Endothelial cell of hepatic sinusoid (primary cell): ENCODE measurements around the gene CPNE2.
"Not testable (repeated sequence)": the region's sequence is repeated elsewhere in the genome, so short reads cannot be mapped to it uniquely, and the experiment has no call there.

ENCODE experiments used
- in situ Hi-C: cut with HindIII; loops from 2 replicates; pipeline ENCODE4 v1.10.0; 2017; ENCODE audit warnings: low sequenced_read_pairs

Gene CPNE2

DNA sequence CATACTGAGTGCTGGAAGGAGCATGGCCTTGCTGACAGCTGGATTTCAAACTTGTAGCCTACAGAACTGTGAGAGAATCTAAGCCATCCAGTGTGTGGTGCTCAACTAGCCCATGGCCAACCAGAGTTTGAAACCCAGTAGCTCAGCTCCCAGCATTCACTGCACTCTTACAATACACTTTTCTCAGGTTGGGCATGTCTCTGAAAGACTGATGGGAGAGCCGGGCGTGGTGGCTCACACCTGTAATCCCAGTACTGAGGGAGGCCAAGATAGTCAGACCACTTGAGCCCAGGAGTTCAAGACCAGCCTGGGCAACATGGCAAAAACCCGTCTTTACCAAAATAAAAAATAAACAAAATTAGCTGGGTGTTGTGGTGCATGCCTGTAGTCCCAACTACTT lies 3.8 kb downstream of the CPNE2 start:
- in situ Hi-C loops: no loop called here

DNA sequence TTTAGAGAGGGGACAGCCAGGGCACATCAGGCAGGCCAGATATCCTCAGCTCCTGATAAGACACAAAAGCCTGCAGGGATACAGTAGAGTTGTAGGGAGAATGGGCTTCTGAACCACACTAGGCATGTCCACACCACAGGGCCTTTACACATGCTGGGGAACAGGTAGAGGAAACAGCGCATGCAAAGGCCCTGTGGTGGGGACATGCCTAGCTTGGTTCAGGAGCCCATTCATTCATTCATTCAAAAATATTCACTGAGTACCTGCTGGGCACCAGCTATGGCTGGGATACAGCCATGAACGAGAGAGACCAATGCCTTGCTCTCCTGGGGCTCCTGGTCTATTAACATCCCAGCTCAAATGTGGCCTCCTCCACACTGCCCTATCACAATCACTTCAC lies 4.4 kb downstream of the CPNE2 start:
- in situ Hi-C loops: no loop called here

DNA sequence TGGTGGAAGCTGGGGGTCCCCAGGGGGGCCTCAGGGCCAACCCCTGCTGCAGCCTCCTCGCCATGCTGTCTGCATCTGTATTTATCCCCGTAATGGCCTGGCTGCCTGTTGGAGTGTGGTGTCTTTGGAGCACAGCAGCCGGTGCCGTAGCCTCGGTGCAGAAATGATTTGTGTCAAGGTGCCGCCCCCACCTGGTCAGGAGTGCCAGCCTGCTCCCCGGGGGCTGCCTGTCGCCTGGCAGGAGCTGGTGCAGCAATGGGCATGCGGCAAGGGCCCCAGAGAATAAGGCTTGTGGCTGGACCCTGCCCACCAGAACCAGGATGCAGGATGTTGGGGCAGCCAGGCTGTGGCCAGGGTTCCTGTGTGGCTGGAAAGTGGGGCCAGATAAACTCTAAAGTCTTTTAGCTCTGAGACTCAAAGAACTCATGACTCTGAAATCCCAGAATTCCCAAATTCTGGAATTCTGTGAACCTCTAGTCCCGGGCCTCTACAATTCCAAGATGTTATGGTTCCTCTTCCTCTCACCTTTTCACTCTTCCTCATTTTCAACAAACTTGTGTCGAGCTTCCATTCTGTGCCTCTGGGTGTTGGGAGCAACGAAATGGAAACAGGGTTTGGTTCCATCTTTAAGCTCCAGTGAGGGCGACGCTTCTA lies 5.9 kb downstream of the CPNE2 start:
- in situ Hi-C loops: no loop called here

DNA sequence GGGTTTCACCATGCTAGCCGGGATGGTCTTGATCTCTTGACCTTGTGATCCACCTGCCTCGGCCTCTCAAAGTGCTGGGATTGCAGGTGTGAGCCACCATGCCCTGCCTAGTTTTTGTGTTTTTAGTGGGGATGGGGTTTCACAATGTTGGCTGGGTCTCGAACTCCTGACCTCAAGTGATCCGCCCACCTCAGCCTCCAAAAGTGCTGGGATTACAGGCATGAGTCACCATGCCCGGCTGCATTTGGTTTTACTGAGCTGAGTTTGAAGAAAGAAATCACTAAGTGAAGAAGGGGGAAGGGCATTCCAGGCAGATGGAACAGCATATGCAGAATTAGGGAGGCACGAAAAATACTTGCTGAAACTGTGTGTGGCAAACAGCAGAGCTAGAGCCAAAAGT lies 7.6 kb downstream of the CPNE2 start:
- in situ Hi-C loops: not testable (repeated sequence)

DNA sequence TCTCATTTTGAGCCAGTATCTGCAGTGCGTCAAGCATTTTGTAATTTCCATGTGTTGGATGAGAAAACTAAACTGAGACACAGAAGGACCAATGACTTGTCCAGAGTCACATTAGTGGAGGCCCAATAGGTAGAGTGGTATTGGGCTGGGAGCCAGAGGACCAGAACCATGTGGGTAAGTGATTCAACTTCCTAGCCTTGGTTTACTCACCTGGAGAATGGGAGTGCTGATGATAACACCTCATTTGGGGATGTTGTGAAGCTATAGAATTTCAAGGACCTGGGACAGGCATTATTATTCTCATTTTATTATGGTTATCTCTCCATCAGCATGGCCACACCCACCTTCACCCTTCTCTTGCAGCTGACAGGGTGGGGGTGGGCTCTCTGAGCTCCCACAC lies 8.1 kb downstream of the CPNE2 start:
- in situ Hi-C loops: no loop called here

DNA sequence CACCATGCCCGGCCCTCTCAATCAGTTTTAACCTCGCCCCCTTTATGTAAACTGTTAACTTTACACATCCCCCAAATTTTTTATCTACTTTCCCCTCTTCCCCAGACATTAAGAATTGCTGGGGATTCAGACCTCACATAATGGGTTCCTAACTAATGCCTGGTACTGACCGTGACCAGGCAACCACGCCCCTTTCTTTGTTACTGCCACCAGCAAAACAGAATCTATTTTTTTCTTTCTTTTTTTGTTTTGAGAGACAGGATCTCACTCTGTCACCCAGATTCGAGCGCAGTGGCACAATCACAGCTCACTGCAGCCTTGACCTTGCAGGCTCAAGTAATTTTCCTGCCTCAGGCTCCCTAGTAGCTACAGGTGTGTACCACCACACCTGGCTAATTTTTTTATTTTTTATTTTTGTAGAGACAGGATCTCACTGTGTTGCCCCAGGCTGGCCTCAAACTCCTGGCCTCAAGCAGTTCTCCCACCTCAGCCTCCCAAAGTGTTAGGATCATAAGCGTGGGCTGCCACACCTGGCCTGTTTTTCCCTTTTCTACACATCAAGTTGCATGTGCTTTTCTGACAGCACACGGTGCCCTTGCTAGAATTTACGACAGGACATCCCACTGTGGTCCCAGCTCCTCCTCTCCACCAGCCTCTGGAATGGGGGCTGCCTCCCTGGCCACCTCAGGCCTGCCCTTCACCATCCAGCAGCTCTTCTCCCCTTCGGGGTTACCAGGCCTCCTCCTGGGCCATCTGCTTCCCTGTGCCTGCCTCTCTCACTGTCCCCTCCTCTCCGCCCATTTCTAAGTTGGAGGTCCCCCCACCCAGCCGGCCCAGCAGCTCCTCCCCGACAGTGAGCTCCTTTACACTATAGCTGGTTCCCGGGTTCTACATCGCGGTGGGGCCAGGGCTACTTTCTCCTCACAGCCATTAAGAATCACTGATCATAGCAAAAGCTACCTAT lies 10.8 kb downstream of the CPNE2 start:
- in situ Hi-C loops: no loop called here

DNA sequence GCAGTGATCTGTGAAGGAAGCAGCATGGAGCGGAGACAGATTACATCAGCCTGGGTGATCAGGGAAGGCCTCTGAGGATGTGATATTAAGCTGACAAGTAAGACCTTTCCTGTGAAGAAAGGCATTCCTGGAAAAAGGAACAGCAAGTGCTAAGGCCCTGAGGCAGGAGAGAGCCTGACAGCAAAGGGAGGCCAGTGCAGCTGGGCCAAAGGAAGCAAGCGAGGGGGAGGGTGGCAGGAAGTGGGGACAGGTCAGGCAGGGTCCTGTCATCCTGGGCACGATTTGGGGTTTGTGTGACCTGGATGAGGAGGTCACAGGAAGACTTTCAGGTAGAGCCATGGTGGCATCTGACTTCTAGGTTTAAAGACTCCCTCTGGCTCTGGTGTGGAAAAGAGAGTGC lies 12.3 kb downstream of the CPNE2 start:
- in situ Hi-C loops: loop anchor here (5.0 kb wide), 2 partner anchors 43 to 78 kb away; no protein-coding TSS in a partner anchor

DNA sequence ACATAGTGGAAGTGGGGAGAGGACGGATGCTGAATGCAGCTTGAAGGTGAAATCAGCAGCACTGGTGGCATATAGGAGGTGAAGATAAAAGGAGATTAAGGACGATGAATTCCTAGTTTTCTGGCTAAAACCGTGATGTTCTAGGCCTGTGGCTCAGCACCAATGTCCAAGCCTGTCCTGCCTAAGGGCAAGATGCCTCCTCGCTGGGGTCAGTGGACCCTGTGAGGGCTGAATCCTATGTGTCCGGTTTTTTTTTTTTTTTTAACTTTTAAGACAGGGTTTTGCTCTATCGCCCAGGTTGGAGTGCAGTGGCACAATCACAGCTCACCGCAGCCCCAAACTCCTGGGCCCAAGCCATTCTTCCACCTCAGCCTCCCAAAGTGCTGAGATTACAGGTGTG lies 12.8 kb downstream of the CPNE2 start:
- in situ Hi-C loops: loop anchor here (5.0 kb wide), 2 partner anchors 42 to 77 kb away; no protein-coding TSS in a partner anchor

DNA sequence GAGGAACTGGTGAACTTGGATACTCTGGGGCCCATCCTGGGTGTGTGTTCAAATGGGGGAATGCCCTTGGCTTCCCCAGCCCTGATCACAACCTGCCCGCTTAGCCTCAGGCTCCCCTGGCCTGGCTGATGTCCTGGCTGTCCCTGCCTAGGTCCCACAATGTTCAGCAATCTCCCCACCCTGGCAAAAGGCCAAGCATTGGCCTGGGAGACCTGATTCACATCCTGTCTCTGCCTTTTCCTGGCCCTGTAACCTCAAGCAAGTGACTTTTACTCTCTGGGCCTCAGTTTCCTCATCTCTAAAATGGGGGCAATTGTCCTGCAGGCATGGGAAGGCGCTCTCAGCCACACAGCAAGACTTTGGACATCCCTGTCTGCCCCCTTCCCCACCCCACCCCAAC lies 14.4 kb downstream of the CPNE2 start:
- in situ Hi-C loops: loop anchor here (5.0 kb wide), 2 partner anchors 41 to 76 kb away; no protein-coding TSS in a partner anchor

DNA sequence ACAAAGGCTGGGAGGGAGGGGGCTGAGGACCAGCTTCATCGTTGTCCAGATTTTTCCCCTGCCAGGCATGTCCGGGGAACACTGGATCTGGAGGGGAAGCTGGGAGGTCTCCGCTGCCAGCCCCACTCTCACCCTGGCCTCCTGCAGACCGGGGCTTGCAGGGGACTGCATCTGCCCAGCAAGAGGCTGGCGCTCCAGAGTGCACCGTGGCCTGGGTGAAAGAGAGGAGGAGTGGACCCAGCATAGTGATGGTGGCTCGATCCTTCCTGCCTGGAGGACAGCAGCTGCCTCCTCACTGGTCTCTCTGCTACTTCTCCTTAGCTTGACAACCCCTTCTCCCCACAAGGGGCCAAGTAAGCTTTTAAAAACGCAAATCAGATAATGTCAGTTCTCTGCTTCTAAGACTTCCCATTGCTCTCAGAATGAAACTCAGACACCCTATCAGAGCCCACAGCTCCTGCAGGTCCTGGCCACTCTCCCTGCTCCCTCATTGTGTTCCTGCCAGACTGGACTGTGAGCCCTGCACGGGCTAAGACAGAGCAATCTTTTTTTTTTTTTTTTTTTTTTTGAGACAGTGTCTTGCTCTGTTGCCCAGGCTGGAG lies 15.0 kb downstream of the CPNE2 start:
- in situ Hi-C loops: loop anchor here (5.0 kb wide), 2 partner anchors 40 to 75 kb away; no protein-coding TSS in a partner anchor

DNA sequence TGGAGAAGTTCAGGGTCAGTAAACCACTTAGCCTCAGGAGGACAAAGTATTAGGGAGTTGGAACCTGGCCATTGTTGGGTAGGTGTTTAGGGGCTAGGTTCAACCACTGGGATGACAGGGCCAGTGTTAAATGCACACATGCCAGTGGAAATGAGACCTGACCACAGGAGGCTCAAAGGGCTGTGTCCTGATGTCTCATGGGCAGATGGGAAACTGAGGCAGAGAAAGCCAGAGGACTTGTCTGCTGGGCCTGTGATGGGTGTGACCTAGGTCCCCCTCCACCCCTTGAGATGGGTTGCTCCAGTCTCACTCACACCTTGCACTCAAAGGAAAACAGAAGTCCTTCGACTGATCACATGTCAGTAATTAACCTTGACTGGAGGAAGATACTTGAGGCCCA lies 16.0 kb downstream of the CPNE2 start:
- in situ Hi-C loops: loop anchor here (5.0 kb wide), 2 partner anchors 39 to 74 kb away; no protein-coding TSS in a partner anchor

DNA sequence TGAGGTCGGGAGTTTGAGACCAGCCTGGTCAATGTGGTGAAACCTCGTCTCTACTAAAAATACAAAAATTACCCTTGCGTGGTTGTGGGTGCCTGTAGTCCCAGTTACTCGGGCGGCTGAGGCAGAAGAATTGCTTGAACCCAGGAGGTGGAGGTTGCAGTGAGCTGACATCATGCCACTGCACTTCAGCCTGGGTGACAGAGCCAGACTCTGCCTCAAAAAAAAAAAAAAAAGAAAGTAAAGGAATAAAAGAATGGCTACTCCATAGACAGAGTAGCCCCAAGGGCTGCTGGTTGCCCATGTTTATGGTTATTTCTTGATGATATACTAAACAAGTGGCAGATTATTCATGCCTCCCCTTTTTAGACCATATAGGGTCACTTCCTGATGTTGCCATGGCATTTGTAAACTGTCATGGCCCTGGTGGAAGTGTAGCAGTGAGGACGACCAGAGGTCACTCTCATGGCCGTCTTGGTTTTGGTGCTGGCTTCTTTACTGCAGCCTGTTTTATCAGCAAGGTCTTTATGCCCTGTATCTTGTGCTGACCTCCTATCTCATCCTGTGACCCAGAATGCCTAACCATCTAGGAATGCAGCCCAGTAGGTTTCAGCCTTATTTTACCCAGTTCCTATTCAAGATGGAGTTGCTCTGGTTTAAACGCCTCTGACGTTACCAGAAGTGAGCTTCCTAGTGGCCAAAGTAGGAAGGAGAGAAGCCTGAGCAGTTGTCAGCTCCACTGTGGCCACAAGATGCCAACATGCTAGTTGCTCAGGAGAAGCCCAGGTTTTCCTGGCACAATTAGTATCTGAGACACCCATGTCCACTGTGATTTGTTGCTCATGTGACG lies 17.1 kb downstream of the CPNE2 start:
- in situ Hi-C loops: loop anchor here (5.0 kb wide), 2 partner anchors 38 to 73 kb away; no protein-coding TSS in a partner anchor

DNA sequence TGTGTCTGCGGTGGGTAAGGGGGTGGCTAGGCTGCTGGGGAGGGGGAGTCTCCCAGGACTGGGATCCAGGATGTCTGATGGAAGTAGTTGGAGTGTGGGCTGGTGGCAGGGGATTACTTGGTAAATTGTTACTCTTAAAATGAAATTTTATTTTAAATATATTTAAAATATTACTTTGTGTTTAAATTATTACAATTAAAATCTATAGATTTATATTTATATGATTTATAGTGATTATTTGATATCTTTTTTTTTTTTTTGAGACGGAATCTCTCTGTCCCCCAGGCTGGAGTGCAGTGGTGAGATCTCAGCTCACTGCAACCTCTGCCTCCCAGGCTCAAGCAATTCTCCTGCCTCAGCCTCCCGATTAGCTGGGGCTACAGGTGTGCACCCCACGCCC lies 18.6 kb downstream of the CPNE2 start:
- in situ Hi-C loops: no loop called here

DNA sequence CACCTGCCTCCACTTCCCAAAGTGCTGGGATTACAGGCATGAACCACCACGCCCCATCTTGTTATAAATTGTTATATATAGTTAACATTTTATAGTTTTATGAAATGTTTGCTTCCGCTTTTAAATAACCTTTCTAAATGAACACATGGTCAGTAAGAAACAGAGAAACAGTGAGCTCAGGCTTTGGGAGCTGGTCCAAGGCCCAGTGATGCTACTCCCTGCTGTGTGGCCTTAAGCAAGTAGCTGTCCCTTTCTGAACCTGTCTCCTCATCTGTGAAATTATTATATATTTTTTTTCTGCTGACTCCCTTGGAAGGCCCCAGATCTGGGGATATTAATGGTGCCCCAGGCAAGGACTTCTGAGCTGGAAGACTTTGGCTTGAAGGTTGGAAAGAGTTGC lies 19.0 kb downstream of the CPNE2 start:
- in situ Hi-C loops: no loop called here

DNA sequence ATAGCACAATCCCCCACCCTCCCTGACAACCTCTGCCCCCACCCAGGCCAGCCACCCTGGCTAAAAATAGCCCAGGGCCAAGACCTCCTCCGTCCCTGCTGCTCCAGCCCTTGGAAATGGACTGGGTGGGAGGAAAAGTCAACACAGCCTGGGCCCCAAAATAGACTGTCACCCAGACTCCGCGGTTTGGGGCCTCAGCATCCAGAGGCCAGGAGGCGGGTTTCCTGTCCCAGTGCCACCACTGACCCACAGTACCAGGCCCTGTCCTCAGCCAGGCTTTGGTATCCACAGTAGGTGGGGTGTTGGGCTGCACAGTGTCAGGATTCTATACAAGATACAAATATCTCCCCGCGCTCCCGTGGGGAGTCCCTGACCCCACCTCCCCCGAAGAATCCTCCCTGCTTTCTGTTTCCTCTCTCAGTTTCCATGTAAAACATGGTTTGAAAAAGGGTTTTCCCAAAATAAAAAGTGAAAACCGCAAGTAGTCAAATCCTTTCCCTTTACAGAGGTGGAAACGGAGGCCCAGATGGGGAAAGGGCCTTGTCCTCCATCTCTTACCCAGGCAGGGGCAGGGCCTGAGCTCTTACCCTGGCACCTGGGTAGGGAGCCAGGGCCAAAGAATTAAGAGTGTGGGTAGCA lies 20.1 kb downstream of the CPNE2 start:
- in situ Hi-C loops: no loop called here

DNA sequence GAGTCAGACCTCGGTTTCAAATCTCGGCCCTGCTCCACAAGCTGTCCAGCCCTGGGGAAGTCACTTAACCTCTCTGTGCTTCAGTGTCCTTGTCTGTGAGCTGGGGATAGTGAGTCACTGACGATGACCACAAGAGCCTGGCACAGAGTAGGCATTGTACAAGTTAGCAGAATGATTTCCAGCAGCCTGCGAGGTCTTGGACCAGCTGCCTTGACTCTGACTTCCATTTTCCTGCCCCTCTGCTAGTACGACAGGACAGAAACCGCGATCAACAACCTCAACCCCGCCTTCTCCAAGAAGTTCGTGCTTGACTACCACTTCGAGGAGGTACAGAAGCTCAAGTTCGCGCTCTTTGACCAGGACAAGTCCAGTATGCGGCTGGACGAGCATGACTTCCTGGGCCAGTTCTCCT lies 20.7 kb downstream of the CPNE2 start:
- in situ Hi-C loops: no loop called here

DNA sequence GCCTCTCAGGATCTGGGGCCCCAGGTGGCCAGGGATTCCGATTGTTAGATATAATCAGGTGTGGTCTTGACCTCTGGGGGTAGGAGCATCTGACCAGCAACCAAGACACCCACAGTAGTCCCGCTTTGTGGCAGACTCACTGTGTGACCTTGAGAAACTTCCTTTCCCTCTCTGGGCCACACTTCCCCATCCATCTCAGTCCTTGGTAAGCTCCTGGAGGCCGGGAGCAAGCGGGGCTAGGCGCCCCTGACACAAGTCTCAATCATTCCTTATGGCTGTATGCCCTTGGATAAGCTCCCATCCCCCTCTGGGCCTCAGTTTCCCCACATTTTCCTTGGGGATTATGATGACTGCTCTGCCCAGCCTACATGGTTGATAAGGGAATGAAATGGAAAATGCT lies 21.3 kb downstream of the CPNE2 start:
- in situ Hi-C loops: no loop called here

DNA sequence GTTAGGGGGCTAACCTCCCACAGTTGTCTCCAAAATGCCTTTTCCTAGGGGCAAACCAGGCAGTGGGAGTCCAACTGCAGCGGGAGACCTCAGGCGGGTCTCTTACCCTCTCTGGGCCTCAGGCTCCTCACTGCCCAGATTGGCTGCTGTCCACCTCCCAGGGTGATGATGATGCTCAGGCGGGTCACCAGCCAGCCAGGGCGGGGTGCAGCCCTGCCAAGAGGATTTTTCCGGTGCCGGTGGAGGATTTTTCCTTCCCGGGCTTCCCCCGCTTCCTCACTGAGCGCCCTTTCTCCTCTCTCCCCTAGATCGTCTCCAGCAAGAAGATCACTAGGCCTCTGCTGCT lies 22.8 kb downstream of the CPNE2 start:
- in situ Hi-C loops: no loop called here

DNA sequence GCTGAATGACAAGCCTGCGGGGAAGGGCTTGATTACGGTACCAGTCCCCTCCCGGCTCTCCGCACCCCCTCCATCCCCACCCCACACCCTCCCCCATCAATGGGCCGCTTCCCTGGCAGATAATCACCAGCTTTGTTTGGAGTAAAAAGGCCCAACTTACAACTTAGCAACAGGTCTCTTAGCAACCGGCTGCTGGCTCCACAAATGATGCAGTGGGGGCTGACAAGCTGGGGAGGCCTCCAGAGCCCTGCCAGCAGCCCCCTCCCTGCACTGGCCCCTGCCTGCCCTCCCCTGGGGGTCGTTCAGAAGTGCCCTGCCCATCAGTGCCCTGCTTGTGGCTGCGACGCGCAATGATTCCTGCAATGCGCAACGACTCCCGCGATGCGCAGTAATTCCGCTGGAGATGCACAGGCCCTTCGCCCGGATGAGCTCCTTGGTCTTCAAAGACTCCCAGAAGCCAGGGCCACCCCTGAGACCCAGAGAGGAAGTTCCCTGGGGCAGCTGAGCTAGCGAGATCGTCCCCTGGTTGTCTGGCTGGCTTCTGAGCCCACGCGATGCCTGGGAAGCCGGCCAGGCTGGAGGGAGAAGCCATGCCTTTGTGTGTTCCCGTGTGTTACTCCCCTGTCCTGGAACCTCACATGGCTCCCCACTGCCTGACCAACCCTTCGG lies 23.3 kb downstream of the CPNE2 start:
- in situ Hi-C loops: no loop called here
